Mucosa of descending colon (tissue), 3 donors: ENCODE data around the gene FBXW4. TPM values are rescaled to one million over a fixed set of nuclear protein-coding genes. Genes with fewer than 3 reads are reported as not detected.

Experiments used
- ATAC-seq: fragments of 200-7000 bp; cut with Tn5 transposase; one replicate; pipeline ENCODE4 v1.9.1; 2020; ENCODE audit warnings: mild to moderate bottlenecking, moderate library complexity
- DNase-seq, 3 donors: peaks; one replicate each; pipeline ENCODE4 v3.0.0-alpha.2; 2020
- H3K36me3 ChIP-seq: fragments of 200-600 bp; one replicate; pipeline ENCODE4 v1.8.0; 2021; ENCODE audit warnings: low read depth, mild to moderate bottlenecking
- H3K4me1 ChIP-seq: fragments of 200-600 bp; one replicate; pipeline ENCODE4 v1.8.0; 2021; ENCODE audit warnings: low read depth, mild to moderate bottlenecking
- H3K4me3 ChIP-seq: fragments of 200-600 bp; one replicate; pipeline ENCODE4 v1.8.0; 2021; ENCODE audit warnings: mild to moderate bottlenecking
- H3K9me3 ChIP-seq: fragments of 200-600 bp; one replicate; pipeline ENCODE4 v1.8.0; 2021; ENCODE audit warnings: mild to moderate bottlenecking
- CTCF ChIP-seq: fragments of 200-600 bp; IDR thresholded peaks from one replicate; pipeline ENCODE4 v1.8.0; 2022; ENCODE audit warnings: antibody characterized with exemption, mild to moderate bottlenecking
- intact Hi-C, 2 donors: fragments of 100-400 bp; cut with DNase I in 1 of 2; cut with micrococcal nuclease in 1 of 2; formaldehyde crosslinking; loops; one replicate each; pipeline versions ENCODE4 v1.11.0 to v1.11.1; 2022; cut with DNase I, micrococcal nuclease
- total RNA-seq, 3 donors: library from RNA; stranded (reverse); fragmentation: NEBNext Ultra II Directional in 2 of 3; extraction: Animal tissue kit (Norgen Biotek cat#: 25700) in 2 of 3; gene quantifications; one replicate each; pipeline versions ENCODE4 v1.2.1 to v1.2.4, GENCODE V29; 2021 to 2023
- donor health status: DM: no; HTN: no; CAD: no; lungs with moderate emphysema.
- donor health status: DM: no; HTN: no; CAD: no.
- donor health status: DM: no; HTN: yes; CAD: no.

Gene FBXW4
- total RNA-seq, 3 donors from 2014 or later = 57.3 to 126 (median 73.3) TPM

GRCh38 chr10:101696632-101697031 lies 1.7 kb upstream of the FBXW4 start:
- H3K4me1 ChIP-seq = peaks cover 11% of the 10 kb centered on the region
- TF ChIP-seq CTCF = no peak
- no peak overlapping the region for H3K4me3 ChIP-seq
- intact Hi-C loops = no loop called here
- no peaks in the 10 kb centered on the region for H3K36me3 ChIP-seq
- DNase-seq (no peak), ATAC-seq (no peak)
- H3K9me3 ChIP-seq = no peaks in the 10 kb centered on the region

GRCh38 chr10:101695404-101695890 lies 477 bp upstream of the FBXW4 start:
- Histone ChIP-seq H3K36me3 (no peaks in the 10 kb centered on the region), H3K4me3 (peak overlapping the region; percentile 75), H3K4me1 (peaks cover 11% of the 10 kb centered on the region), H3K9me3 (no peaks in the 10 kb centered on the region)
- ATAC-seq (no peak), DNase-seq (no peak)
- intact Hi-C loops = no loop called here
- no peak for TF ChIP-seq CTCF

- Histone ChIP-seq H3K4me1 (peaks cover 11% of the 10 kb centered on the region), H3K9me3 (no peaks in the 10 kb centered on the region), H3K4me3 (peak overlapping the region; percentile 75), H3K36me3 (no peaks in the 10 kb centered on the region)
- intact Hi-C loops = no loop called here
- ATAC-seq = peak; percentile 90
- DNase-seq = peak; percentile 68 to 82 (median 79)
- no peak for TF ChIP-seq CTCF
These were observed 844 bp downstream of the FBXW4 start for GRCh38 chr10:101693978-101694673.

- TF ChIP-seq CTCF = no peak
- DNase-seq = peak in 2 of 3 donors; percentile 25 to 30
- H3K9me3 ChIP-seq = no peaks in the 10 kb centered on the region
- peak; percentile 22 for ATAC-seq
- no peaks in the 10 kb centered on the region for H3K36me3 ChIP-seq
- peaks cover 11% of the 10 kb centered on the region for H3K4me1 ChIP-seq
- peak overlapping the region; percentile 75 for H3K4me3 ChIP-seq
- intact Hi-C loops = no loop called here
These were observed 1.4 kb downstream of the FBXW4 start for GRCh38 chr10:101693651-101693977.

- no peak overlapping the region for H3K4me3 ChIP-seq
- no peak for TF ChIP-seq CTCF
- intact Hi-C loops = no loop called here
- H3K9me3 ChIP-seq = no peaks in the 10 kb centered on the region
- ATAC-seq (no peak), DNase-seq (no peak)
- no peaks in the 10 kb centered on the region for H3K36me3 ChIP-seq
- H3K4me1 ChIP-seq = peaks cover 11% of the 10 kb centered on the region
These were observed 3.9 kb downstream of the FBXW4 start for GRCh38 chr10:101691081-101691480.
